Stimulated activated CD4-positive, alpha-beta T cell treated with anti-CD3 and anti-CD28 coated beads, Interleukin-2, amount 100 ng/mL, for 24 hours (primary cell): Measurements from ENCODE around the gene PACRGL.

Source experiments
- DNase-seq, 2 donors: peaks; one replicate each; pipeline ENCODE4 v3.0.0-alpha.2; 2020

PACRGL gene

GRCh38 chr4:20700007-20700761 is at the start of gene PACRGL:
TSS of gene PACRGL (plus strand) at chr4:20700458. CDS start at chr4:20704482, 4,024 bp downstream.
- peak; percentile 93 for DNase-seq

GRCh38 chr4:20652226-20652885 is 47.9 kb upstream of the PACRGL start:
- no peak for DNase-seq

- no peak for DNase-seq
These were observed 41.8 kb upstream of the PACRGL start for GRCh38 chr4:20658456-20658855.

GRCh38 chr4:20662851-20663250 is 37.4 kb upstream of the PACRGL start:
- no peak for DNase-seq

GRCh38 chr4:20666012-20666860 is 34.0 kb upstream of the PACRGL start:
- no peak for DNase-seq

GRCh38 chr4:20672262-20672661 is 28.0 kb upstream of the PACRGL start:
- DNase-seq = no peak

GRCh38 chr4:20675786-20676185 is 24.5 kb upstream of the PACRGL start:
- DNase-seq = no peak

GRCh38 chr4:20676501-20677197 is 23.6 kb upstream of the PACRGL start:
- no peak for DNase-seq

GRCh38 chr4:20678400-20678799 is 21.9 kb upstream of the PACRGL start:
- DNase-seq = no peak

GRCh38 chr4:20679951-20680350 is 20.3 kb upstream of the PACRGL start:
- DNase-seq = no peak

GRCh38 chr4:20680736-20681135 is 19.5 kb upstream of the PACRGL start:
- DNase-seq = no peak

GRCh38 chr4:20681271-20681670 is 19.0 kb upstream of the PACRGL start:
- DNase-seq = no peak

GRCh38 chr4:20682853-20683252 is 17.4 kb upstream of the PACRGL start:
- no peak for DNase-seq

- DNase-seq = no peak
These were observed 16.5 kb upstream of the PACRGL start for GRCh38 chr4:20683766-20684165.

GRCh38 chr4:20684852-20685763 is 15.2 kb upstream of the PACRGL start:
- no peak for DNase-seq

- DNase-seq = no peak
These were observed 12.4 kb upstream of the PACRGL start for GRCh38 chr4:20687864-20688263.

GRCh38 chr4:20696815-20697214 is 3.4 kb upstream of the PACRGL start:
- DNase-seq = no peak

GRCh38 chr4:20698382-20698781 is 1.9 kb upstream of the PACRGL start:
- no peak for DNase-seq

- no peak for DNase-seq
These were observed 1.4 kb upstream of the PACRGL start for GRCh38 chr4:20698820-20699219.

- DNase-seq = no peak
These were observed 11.1 kb downstream of the PACRGL start for GRCh38 chr4:20711335-20711734.

GRCh38 chr4:20723019-20723418 is 22.8 kb downstream of the PACRGL start:
- DNase-seq = no peak

- DNase-seq = no peak
These were observed 23.2 kb downstream of the PACRGL start for GRCh38 chr4:20723463-20723862.
